ENCODE measurements around the gene MYCL.
"Not testable (repeated sequence)": the region's sequence is repeated elsewhere in the genome, so short reads cannot be mapped to it uniquely, and the experiment has no call there.

MYCL gene

DNA sequence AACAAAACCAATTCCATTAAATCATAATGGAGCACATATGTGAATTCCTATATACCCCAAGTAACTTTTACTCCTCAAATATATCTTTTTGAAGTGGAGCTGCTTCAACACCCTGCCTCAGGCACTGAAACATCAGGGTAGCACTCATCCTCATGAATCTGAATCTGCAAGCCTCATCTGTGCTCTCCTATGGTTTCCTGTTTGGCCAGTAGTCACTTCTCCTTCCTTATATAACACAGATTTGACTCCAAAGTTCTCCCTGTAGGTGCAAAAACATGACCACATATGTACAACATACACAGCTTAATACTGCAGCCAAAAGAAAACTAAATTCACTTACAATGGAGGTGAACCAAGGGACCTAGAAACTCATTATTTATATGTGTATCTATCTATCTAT lies 25.6 kb downstream of the MYCL start:
- TF ChIP-seq, protein P1, sequence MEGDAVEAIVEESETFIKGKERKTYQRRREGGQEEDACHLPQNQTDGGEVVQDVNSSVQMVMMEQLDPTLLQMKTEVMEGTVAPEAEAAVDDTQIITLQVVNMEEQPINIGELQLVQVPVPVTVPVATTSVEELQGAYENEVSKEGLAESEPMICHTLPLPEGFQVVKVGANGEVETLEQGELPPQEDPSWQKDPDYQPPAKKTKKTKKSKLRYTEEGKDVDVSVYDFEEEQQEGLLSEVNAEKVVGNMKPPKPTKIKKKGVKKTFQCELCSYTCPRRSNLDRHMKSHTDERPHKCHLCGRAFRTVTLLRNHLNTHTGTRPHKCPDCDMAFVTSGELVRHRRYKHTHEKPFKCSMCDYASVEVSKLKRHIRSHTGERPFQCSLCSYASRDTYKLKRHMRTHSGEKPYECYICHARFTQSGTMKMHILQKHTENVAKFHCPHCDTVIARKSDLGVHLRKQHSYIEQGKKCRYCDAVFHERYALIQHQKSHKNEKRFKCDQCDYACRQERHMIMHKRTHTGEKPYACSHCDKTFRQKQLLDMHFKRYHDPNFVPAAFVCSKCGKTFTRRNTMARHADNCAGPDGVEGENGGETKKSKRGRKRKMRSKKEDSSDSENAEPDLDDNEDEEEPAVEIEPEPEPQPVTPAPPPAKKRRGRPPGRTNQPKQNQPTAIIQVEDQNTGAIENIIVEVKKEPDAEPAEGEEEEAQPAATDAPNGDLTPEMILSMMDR (IDR thresholded peaks at IDR 0.05; ENCODE audit: control insufficient read depth, insufficient read depth, low read depth, low read length, missing control alignments): no peak
- no peak overlapping the region for H3K4me3 ChIP-seq (ENCODE audit: control insufficient read depth, low read depth, low read length)
- DNase-seq (ENCODE audit: low read depth): no peak

- H3K4me3 ChIP-seq (ENCODE audit: control insufficient read depth, low read depth, low read length): no peak overlapping the region
- no peak for DNase-seq (ENCODE audit: low read depth)
These were observed 29.0 kb downstream of the MYCL start for GRCh38 chr1:39872698-39873097.

DNA sequence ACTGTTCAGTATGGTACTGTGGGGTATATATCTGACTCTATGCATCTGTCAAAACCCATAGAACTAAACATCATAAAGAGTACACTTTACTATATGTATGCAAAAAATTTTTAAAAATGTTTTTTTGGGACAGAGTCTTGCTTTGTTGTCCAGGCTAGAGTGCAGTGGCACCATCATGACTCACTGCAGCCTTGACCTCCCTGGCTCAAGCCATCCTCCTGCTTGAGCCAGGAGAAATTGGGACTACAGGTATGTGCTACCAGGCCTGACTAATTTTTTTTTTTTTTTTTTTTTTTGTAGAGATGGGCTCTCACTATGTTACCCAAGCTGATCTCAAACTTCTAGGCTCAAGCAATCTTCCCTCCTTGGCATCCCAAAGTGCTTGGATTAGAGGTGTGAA lies 29.9 kb downstream of the MYCL start:
- no peak overlapping the region for H3K4me3 ChIP-seq (ENCODE audit: control insufficient read depth, low read depth, low read length)
- TF ChIP-seq, protein P1 (IDR thresholded peaks at IDR 0.05; ENCODE audit: control insufficient read depth, insufficient read depth, low read depth, low read length, missing control alignments): no peak
- no peak for DNase-seq (ENCODE audit: low read depth)

More at GRCh38 chr1:39872698-39873097, 29.0 kb downstream of the MYCL start:
- TF ChIP-seq, protein P1 (IDR thresholded peaks at IDR 0.05; ENCODE audit: control insufficient read depth, insufficient read depth, low read depth, low read length, missing control alignments): no peak

DNA sequence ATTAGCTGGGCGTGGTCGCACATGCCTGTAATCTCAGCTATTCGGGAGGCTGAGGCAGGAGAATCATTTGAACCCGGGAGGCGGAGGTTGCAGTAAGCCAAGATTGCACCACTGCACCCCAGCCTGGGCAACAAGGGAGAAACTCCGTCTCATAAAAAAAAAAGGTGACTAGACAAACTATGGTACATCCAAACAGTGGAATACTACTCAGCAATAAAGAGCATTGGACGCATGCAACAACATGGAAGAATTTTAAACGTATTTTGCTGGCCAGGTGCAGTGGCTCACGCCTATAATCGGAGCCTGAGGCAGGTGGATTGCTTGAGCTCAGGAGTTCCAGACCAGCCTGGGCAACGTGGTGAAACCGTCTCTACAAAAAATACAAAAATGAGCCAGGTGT lies 30.7 kb downstream of the MYCL start:
- H3K4me3 ChIP-seq (ENCODE audit: control insufficient read depth, low read depth, low read length); DNase-seq (ENCODE audit: low read depth): not testable (repeated sequence)

- H3K4me3 ChIP-seq (ENCODE audit: control insufficient read depth, low read depth, low read length); DNase-seq (ENCODE audit: low read depth): not testable (repeated sequence)
These were observed 32.1 kb downstream of the MYCL start for GRCh38 chr1:39869538-39870112.

- no peak overlapping the region for H3K4me3 ChIP-seq (ENCODE audit: control insufficient read depth, low read depth, low read length)
- TF ChIP-seq, protein P1 (IDR thresholded peaks at IDR 0.05; ENCODE audit: control insufficient read depth, insufficient read depth, low read depth, low read length, missing control alignments): no peak
- peak; percentile 68 for DNase-seq (ENCODE audit: low read depth)
These were observed 35.0 kb downstream of the MYCL start for GRCh38 chr1:39866767-39867166.

- H3K4me3 ChIP-seq (ENCODE audit: control insufficient read depth, low read depth, low read length): no peak overlapping the region
- DNase-seq (ENCODE audit: low read depth): no peak
- TF ChIP-seq, protein P1 (IDR thresholded peaks at IDR 0.05; ENCODE audit: control insufficient read depth, insufficient read depth, low read depth, low read length, missing control alignments): no peak
These were observed 36.0 kb downstream of the MYCL start for GRCh38 chr1:39865762-39866161.

- TF ChIP-seq, protein P1 (IDR thresholded peaks at IDR 0.05; ENCODE audit: control insufficient read depth, insufficient read depth, low read depth, low read length, missing control alignments): no peak
- no peak for DNase-seq (ENCODE audit: low read depth)
- no peak overlapping the region for H3K4me3 ChIP-seq (ENCODE audit: control insufficient read depth, low read depth, low read length)
These were observed 38.5 kb downstream of the MYCL start for GRCh38 chr1:39863177-39863576.

Measured in AG09309 (cell line).